ENCODE data around the gene IGFLR1.
"Not testable (repeated sequence)": the region's sequence is repeated elsewhere in the genome, so short reads cannot be mapped to it uniquely, and the experiment has no call there.

Gene IGFLR1

GRCh38 chr19:35739275-35740107 is 2.8 kb downstream of the IGFLR1 start:
- DNase-seq, result no peak

DNA sequence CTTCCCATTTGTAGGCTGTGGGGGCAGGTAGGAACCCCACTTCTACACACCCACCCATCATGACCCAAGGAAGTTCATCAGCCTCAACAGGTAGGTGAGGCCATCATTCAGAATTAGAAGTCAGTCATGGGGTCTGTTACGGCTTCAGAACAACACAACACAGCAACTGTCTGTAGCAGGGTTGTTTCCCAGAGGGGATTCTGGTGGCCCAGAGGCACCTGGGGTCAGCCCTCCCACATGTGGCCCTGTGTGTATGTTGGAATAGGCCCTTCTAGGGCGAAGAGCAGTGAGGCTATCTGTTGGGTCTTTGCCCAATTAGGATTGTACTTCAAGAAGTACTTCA is 3.4 kb downstream of the IGFLR1 start:
- no peak for DNase-seq

DNA sequence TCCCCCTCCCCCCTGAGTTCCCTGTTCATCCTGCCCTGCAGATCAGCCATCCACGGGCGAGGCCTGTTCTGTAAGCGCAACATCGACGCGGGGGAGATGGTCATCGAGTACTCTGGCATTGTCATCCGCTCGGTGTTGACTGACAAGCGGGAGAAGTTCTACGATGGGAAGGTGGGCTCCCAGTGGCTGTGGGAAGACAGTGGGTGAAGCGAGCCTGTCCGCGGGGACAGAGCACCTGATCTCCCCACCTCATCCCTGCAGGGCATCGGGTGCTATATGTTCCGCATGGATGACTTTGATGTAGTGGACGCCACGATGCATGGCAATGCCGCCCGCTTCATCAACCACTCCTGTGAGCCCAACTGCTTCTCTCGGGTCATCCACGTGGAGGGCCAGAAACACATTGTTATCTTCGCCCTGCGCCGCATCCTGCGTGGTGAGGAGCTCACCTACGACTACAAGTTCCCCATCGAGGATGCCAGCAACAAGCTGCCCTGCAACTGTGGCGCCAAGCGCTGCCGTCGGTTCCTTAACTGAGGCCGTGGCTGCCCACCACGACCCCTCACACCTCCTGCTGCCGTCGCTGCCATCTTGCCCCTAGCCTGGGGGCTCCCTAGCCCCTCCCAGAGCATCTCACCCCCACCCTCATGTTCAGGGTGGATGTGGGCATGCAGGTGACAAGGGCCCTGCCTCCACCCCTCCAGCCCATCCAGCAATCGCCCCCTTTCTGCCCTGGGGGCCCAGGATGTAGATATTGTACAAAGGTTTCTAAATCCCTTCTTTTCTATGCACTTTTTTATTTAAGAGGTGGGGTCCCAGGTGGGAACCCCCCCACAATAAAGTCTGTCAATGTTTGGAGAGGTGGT is 4.0 kb downstream of the IGFLR1 start:
- no peak for DNase-seq

GRCh38 chr19:35736913-35737886 is 5.1 kb downstream of the IGFLR1 start:
- no peak for DNase-seq

- DNase-seq, result no peak
Observed at GRCh38 chr19:35734889-35735288, 7.4 kb downstream of the IGFLR1 start.

- no peak for DNase-seq
Observed at GRCh38 chr19:35734273-35734672, 8.0 kb downstream of the IGFLR1 start.

GRCh38 chr19:35733180-35734125 is 8.8 kb downstream of the IGFLR1 start:
- no peak for DNase-seq

DNA sequence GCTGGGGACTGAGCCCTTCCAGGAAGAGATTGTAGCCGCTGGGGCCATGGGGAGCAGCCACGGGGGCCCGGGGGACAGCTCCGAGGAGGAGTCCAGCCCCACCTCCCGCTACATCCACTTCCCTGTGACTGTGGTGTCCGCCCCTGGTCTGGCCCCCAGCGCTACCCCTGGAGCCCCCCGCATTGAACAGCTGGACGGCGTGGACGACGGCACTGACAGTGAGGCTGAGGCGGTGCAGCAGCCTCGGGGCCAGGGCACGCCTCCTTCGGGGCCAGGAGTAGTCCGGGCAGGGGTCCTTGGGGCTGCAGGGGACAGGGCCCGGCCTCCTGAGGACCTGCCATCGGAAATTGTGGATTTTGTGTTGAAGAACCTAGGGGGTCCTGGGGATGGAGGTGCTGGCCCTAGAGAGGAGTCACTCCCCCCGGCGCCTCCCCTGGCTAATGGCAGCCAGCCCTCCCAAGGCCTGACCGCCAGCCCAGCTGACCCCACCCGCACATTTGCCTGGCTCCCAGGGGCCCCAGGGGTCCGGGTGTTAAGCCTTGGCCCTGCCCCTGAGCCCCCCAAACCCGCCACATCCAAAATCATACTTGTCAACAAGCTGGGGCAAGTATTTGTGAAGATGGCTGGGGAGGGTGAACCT is 9.6 kb downstream of the IGFLR1 start:
- no peak for DNase-seq

- no peak for DNase-seq
Observed at GRCh38 chr19:35731779-35732405, 10.4 kb downstream of the IGFLR1 start.

GRCh38 chr19:35731353-35731752 is 10.9 kb downstream of the IGFLR1 start:
- DNase-seq, result no peak

DNA sequence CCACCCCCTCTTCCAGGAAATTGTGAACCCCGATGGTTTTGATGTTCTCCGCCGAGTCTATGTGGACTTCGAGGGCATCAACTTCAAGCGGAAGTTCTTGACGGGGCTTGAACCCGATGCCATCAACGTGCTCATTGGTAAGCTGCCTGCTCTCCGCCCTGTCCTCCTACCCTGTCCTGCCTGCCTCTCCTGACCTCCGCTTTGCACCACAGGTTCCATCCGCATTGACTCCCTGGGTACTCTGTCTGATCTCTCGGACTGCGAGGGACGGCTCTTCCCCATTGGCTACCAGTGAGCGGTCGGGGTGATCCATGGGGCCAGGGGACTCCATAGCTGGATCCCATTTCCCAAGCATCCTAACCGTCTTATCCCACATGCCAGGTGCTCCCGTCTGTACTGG is 11.9 kb downstream of the IGFLR1 start:
- DNase-seq, result no peak

DNA sequence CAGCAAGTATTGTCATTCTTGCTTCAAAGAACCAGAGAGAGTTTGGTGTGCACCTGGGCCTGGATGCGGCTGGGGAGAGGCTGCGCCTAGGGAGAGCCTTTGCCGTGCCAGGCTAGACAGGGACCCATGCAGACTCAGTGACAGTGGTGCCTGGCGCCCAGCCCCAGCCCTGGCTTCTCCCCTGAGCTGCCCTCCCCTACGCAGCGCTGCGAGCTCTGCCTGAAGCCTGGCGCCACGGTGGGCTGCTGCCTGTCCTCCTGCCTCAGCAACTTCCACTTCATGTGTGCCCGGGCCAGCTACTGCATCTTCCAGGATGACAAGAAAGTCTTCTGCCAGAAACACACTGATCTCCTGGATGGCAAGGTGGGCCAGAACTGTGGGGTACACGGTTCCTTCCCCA is 12.5 kb downstream of the IGFLR1 start:
- no peak for DNase-seq

DNA sequence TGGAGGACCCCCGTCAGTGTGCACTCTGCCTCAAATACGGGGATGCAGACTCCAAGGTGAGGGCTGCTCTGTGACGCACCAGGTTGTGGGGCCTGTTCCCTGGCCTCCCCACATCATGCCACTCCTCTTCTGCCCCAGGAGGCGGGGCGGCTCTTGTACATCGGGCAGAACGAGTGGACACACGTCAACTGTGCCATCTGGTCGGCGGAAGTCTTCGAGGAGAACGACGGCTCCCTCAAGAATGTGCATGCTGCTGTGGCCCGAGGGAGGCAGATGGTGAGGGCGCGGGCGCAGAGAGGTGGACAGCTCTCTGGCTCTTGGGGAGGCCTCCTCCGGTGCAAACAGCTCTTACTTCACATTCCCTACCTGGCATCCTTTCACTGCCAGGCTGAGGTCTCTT is 13.2 kb downstream of the IGFLR1 start:
- no peak for DNase-seq

DNA sequence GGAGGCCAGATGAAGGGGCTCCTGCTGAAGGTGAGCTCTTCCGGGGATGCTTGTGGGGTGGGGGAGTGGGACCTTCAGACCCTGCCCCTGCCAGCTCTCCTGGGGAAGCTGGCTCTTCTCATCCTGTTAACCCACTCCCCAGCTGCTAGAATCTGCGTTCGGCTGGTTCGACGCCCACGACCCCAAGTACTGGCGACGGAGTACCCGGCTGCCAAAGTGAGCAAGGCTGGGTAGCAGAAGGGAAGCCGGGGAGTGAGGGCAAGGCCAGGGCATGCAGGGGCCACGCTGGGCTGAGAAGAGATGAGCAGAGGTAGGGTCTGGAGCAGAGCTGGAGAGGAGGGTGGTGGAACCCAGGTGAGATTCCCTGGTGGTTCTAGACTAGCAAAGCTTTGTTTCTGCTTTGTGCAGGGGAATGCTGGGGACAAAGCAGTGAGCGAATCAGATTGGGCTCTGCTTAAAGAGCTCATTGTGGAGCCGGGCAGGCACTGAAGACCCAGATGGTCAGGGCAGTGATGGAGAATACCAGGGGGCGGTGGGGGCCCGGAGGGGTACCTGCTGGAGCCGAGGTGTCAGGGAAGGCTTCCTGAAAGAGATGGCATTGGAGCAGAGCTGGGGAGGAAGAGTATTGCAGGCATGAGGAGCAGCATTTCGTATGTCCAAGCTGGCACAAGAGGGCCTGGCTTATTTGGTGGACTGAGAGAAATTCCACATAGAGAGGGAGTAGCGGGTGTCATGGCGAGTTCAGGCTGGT is 14.1 kb downstream of the IGFLR1 start:
- DNase-seq, result no peak

- DNase-seq, result no peak
Observed at GRCh38 chr19:35727053-35727955, 14.9 kb downstream of the IGFLR1 start.

- no peak for DNase-seq
Observed at GRCh38 chr19:35725216-35725861, 16.9 kb downstream of the IGFLR1 start.

DNA sequence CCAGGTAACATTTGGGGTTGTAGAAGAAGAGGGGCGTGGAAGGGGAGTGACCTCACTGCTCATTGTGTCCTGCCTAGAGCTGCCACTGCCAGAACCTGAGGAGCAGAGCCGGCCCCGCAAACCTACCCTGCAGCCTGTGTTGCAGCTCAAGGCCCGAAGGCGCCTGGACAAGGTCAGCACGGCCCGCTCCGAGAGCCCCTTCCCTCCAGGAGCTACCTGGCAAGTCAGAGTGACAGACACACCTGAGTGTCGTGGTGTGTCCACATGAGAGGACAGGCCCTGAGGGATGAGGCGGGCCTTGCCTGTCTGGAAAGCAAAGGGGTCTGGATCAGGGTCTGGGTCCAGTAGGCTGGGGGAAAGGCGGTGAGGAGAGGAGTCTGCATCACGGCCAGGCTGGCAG is 17.7 kb downstream of the IGFLR1 start:
- no peak for DNase-seq

GRCh38 chr19:35724132-35724531 is 18.1 kb downstream of the IGFLR1 start:
- not testable (repeated sequence) for DNase-seq
